Kidney tubule cell (primary cell): ENCODE measurements around the gene RPS6KA4.

Experiments
- DNase-seq: peaks from one replicate; pipeline ENCODE4 v3.0.0-alpha.2; 2018; ENCODE audit warnings: low spot score

Gene RPS6KA4

GRCh38 chr11:64327375-64327774, 31.6 kb upstream of the RPS6KA4 start:
- no peak for DNase-seq

GRCh38 chr11:64327993-64328392, 31.0 kb upstream of the RPS6KA4 start:
- no peak for DNase-seq

- DNase-seq = no peak
Measured at GRCh38 chr11:64330888-64331287, 28.1 kb upstream of the RPS6KA4 start.

GRCh38 chr11:64331569-64332371, 27.2 kb upstream of the RPS6KA4 start:
- peak; percentile 97 for DNase-seq

DNA sequence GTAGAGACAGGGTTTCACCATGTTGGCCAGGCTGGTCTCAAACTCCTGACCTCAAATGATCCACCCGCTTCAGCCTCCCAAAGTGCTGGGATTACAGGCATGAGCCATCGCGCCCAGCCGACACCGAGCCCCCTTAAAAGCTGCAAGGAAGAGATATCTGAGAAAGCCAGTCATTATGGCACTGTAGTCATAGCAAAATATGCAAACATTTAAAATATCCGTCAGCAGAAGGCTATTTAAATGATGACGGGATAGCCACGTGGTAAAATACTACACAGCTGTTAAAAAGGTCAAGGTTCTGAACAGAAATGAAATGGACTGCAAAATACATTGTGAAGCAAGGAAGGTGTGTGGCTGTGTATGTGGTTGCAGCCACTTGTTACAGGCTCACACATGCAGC, 25.4 kb upstream of the RPS6KA4 start:
- DNase-seq = no peak

DNA sequence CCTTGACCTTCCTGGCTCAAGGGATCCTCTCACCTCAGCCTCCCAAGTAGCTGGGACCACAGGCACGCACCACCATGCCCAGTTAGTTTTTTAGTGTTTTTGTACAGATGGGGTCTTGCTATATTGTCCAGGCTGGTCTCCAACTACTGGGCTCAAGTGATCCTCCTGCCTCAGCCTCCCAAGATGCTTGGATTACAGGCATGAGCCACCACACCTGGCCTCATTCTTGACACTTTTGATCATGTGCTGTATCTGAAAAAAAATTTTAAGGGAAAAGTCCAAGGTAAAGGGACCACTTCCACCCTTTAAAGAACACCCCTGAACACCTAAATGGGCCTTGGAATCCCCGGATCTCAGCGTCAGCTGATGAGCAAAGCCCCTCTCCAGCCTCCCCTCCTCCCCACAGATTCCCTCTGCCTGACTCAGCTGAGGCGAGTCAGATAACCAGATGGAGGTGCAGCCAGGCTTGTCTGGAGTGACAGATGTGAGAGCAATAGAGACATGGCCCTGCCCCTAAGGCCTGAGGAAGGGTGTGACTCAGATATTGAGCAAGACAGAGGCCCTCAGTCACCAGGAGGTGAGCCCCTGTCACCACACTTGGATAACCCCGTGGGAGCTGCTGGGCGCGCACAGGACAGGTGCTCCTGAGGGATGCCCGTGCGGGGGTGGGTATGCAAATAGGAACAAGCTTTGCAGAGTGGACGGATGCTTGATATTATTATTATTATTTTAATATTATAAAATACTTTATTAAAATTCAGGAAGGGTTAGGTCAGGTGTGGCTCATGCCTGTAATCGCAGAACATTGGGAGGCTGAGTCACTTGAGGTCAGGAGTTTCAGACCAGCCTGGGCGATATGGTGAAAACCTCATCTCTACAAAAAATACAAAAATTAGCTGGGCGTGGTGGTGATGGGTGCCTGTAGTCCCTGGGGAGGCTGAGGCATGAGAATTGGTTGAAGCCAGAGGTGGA, 23.9 kb upstream of the RPS6KA4 start:
- DNase-seq = peak; percentile 100

GRCh38 chr11:64337538-64338249, 21.3 kb upstream of the RPS6KA4 start:
- DNase-seq = no peak

DNA sequence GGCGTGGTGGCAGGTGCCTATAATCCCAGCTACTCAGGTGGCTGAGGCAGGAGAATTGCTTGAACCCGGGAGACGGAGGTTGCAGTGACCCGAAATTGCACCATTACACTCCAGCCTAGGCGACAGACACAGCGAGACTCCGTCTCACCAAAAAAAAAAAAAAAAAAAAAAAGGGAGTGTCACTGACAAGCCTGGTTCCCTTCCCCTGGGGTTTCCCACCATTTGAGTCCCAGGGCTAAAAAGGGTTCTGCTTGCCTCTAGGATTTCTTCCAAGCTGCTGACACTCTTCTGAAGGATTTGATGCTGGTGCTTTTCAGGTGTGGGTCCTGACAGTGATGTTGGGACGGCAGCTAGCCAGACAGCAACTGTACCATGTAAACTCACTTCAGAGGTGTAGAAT, 20.2 kb upstream of the RPS6KA4 start:
- no peak for DNase-seq

- DNase-seq = no peak
Measured at GRCh38 chr11:64339286-64339685, 19.7 kb upstream of the RPS6KA4 start.

GRCh38 chr11:64339754-64340408, 19.1 kb upstream of the RPS6KA4 start, which contains the start of gene CCDC88B:
CCDC88B (plus strand) TSS chr11:64340204; CDS start chr11:64340267, 63 bp downstream.
- DNase-seq = no peak

GRCh38 chr11:64340671-64341335, 18.2 kb upstream of the RPS6KA4 start:
- no peak for DNase-seq

DNA sequence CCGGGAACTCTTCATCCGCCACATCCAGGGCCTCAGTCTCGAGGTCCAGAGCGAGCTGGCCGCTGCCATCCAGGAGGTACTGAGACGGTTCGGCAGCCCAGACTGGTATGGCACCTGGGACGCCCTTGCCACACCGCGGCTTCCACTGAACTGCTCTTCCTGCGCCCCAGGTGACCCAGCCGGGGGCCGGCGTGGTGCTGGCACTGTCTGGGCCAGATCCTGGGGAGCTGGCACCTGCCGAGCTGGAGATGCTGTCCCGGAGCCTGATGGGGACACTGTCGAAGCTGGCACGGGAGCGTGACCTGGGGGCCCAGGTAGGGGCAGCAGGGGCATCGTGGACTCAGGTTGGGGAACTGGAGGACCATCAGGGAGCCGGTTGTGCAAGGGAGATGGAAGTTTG, 17.5 kb upstream of the RPS6KA4 start:
- no peak for DNase-seq

GRCh38 chr11:64341851-64342791, 16.8 kb upstream of the RPS6KA4 start:
- DNase-seq = peak; percentile 91

GRCh38 chr11:64342869-64343745, 15.9 kb upstream of the RPS6KA4 start:
- no peak for DNase-seq

DNA sequence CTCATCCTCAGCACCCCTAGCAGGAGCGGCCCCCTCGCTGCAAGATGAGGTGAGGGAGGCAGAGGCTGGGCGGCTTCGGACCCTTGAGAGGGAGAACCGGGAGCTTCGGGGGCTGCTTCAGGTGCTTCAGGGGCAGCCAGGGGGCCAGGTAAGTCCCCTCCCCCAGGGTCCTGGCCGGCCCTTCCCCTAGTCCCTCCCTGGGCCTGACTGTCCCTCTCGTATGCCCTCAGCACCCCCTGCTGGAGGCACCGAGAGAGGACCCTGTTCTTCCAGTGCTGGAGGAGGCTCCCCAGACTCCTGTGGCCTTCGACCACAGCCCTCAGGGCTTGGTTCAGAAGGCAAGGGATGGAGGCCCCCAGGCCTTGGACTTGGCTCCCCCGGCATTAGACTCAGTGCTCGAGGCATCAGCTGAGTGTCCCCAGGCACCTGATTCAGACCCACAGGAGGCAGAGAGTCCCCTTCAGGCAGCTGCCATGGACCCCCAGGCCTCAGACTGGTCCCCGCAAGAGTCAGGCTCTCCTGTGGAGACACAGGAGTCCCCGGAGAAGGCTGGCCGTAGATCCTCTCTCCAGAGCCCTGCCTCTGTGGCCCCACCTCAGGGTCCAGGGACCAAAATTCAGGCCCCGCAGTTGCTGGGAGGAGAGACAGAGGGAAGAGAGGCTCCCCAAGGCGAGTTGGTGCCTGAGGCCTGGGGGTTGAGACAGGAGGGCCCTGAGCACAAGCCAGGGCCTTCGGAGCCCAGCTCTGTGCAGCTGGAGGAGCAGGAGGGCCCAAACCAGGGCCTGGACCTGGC, 15.0 kb upstream of the RPS6KA4 start:
- DNase-seq = no peak

DNA sequence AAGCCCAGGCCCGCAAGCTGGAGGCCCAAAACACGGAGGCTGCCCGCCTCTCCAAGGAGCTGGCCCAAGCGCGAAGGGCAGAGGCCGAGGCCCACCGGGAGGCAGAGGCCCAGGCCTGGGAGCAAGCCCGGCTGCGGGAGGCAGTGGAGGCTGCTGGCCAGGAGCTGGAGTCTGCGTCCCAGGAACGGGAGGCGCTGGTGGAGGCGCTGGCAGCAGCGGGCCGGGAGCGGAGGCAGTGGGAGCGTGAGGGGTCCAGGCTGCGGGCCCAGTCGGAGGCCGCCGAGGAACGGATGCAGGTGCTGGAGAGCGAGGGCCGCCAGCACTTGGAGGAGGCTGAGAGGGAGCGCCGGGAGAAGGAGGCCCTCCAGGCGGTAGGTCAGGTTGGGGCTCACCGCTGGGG, 14.2 kb upstream of the RPS6KA4 start:
- no peak for DNase-seq

DNA sequence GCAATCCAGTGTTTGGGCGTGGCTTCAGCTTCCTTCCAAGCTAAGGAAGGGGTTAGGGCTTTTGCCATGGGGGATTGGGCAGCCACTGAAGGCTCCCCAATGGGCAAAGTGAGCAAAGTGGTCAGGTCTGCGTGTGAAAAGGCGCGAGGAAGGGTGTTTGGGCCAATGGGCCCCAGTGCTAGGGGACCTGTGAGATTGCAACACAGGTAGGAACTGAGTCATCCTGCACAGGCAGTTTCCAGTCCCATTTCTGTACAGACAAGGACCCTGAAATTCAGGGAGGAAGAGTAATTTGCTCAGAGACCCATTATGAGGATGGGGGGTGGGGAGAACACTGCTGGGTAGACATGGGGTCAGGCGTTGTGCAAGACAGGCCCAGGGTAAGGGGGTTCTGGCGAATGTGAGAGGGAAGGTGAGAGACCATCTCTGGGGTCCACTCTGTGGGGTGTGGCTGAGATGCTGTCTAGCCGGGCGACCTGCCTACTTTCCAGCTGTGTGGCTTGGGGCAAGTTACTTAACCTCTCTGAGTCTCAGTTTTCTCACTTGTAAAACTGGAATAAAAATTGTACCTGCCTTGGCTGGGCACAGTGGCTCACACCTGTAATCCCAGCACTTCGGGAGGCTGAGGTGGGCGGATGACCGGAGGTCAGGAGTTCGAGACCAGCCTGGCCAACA, 11.6 kb upstream of the RPS6KA4 start:
- DNase-seq = peak; percentile 16
